SU-DHL-6 (cell line): ENCODE measurements around the gene ZMYND8.

Experiments
- CTCF ChIP-seq: fragments of 200-600 bp; sonication (generic); IDR thresholded peaks from one replicate; pipeline ENCODE4 v1.5.1; 2017; ENCODE audit warnings: antibody characterized with exemption, mild to moderate bottlenecking, low read length, moderate library complexity; ENCODE audit not compliant: insufficient read depth, poor library complexity, severe bottlenecking
- EZH2phosphoT487 ChIP-seq: fragments of 200-600 bp; sonication (generic), shearing (Covaris generic); conservative IDR thresholded peaks from 2 replicates; pipeline ENCODE4 v1.6.1; 2018; ENCODE audit warnings: mild to moderate bottlenecking, antibody characterized with exemption, low read length, moderate library complexity, mixed read lengths

GRCh38 chr20:47370214-47370613 lies 13.7 kb upstream of the ZMYND8 start:
- TF ChIP-seq CTCF (no peak), EZH2phosphoT487 (no peak)
